ENCODE data around the gene FILIP1L. TPM values are rescaled to one million over a fixed set of nuclear protein-coding genes. Genes with fewer than 3 reads are reported as not detected.

The FILIP1L gene
- polyA plus RNA-seq, 1 donor (not counting 4 experiments of a cell fraction or from before 2014, with no cell fraction given) = 14.7 TPM

- Histone ChIP-seq H3K79me2 (ENCODE audit: control insufficient read depth, insufficient read depth, low read length) (no peaks in the 10 kb centered on the region), H3K9ac (ENCODE audit: control insufficient read depth, extremely low read depth, insufficient read depth, low read length) (no peak overlapping the region), H3K4me2 (ENCODE audit: control insufficient read depth, extremely low read depth, insufficient read depth, low read depth, low read length) (no peak overlapping the region), H3K4me1 (ENCODE audit: control insufficient read depth, extremely low read depth, insufficient read depth, low read length) (no peaks in the 10 kb centered on the region), H3K27ac (ENCODE audit: control insufficient read depth, insufficient read depth, low read length) (no peak overlapping the region), H3K4me3 (ENCODE audit: control insufficient read depth in 2 of 3, extremely low read depth in 1 of 3, insufficient read depth in 2 of 3, low read depth in 1 of 3, low read length in 3 of 3) (no peak overlapping the region), H4K20me1 (ENCODE audit: control insufficient read depth, extremely low read depth, insufficient read depth, low read length) (no peaks in the 10 kb centered on the region), H3K27me3 (ENCODE audit: control insufficient read depth, extremely low read depth, insufficient read depth, low read length) (no peaks in the 10 kb centered on the region), H3K9me1 (ENCODE audit: control insufficient read depth, extremely low read depth, insufficient read depth, low read length) (no peaks in the 10 kb centered on the region), H3K9me3 (ENCODE audit: control insufficient read depth, low read depth, low read length) (no peaks in the 10 kb centered on the region), H2AFZ (ENCODE audit: control insufficient read depth, low read length) (no peak overlapping the region), H3K36me3 (ENCODE audit: control insufficient read depth in 2 of 2, extremely low read depth in 1 of 2, insufficient read depth in 2 of 2, low read length in 2 of 2) (no peaks in the 10 kb centered on the region)
- dilution Hi-C loops (cut with MboI; ENCODE audit: extremely low pct_ligation_motif_present, low sequenced_read_pairs) = no loop called here
- no peak for DNase-seq (ENCODE audit: low read depth, low spot score)
- FAIRE-seq = no peak
- TF ChIP-seq CTCF (optimal IDR thresholded peaks at IDR 0.05 in 1 of 3, IDR thresholded peaks at IDR 0.05 in 1 of 3, conservative IDR thresholded peaks at IDR 0.05 in 1 of 3; ENCODE audit: extremely low read depth in 1 of 3, insufficient read depth in 2 of 3, low read length in 3 of 3) (no peak), EZH2 (IDR thresholded peaks at IDR 0.05; ENCODE audit: low read length) (no peak)
Observed at GRCh38 chr3:100123112-100123511, 8.8 kb upstream of the FILIP1L start.

DNA sequence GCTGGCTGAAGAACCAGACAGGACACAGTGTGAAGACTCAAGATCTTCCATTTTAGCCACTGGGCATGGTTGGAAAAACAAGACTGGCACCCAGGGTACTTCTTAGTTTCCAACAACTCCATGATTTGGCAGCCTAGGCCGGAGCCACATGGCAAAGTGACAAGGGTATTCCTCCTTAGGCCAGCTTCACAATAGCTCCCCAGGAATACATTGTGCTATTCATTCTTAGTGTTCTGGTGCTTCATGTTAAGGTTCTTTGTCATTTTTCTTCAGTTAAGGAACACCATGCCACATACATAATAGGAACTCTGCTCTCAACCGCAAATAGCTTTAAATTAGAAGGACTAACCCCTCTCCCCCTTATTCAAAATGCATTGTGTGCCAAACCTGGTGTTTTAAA lies 8.0 kb upstream of the FILIP1L start:
- DNase-seq (ENCODE audit: low read depth, low spot score) (no peak), FAIRE-seq (no peak)
- H3K4me3 ChIP-seq (ENCODE audit: control insufficient read depth in 2 of 3, extremely low read depth in 1 of 3, insufficient read depth in 2 of 3, low read depth in 1 of 3, low read length in 3 of 3) = no peak overlapping the region
- H3K27ac ChIP-seq (ENCODE audit: control insufficient read depth, insufficient read depth, low read length) = no peak overlapping the region
- H3K9me1 ChIP-seq (ENCODE audit: control insufficient read depth, extremely low read depth, insufficient read depth, low read length) = no peaks in the 10 kb centered on the region
- TF ChIP-seq EZH2 (IDR thresholded peaks at IDR 0.05; ENCODE audit: low read length) = no peak
- TF ChIP-seq CTCF (optimal IDR thresholded peaks at IDR 0.05 in 1 of 3, IDR thresholded peaks at IDR 0.05 in 1 of 3, conservative IDR thresholded peaks at IDR 0.05 in 1 of 3; ENCODE audit: extremely low read depth in 1 of 3, insufficient read depth in 2 of 3, low read length in 3 of 3) = no peak
- H3K79me2 ChIP-seq (ENCODE audit: control insufficient read depth, insufficient read depth, low read length) = no peaks in the 10 kb centered on the region
- H3K9ac ChIP-seq (ENCODE audit: control insufficient read depth, extremely low read depth, insufficient read depth, low read length) = no peak overlapping the region
- no peak overlapping the region for H2AFZ ChIP-seq (ENCODE audit: control insufficient read depth, low read length)
- no peaks in the 10 kb centered on the region for H4K20me1 ChIP-seq (ENCODE audit: control insufficient read depth, extremely low read depth, insufficient read depth, low read length)
- no peak overlapping the region for H3K4me2 ChIP-seq (ENCODE audit: control insufficient read depth, extremely low read depth, insufficient read depth, low read depth, low read length)
- H3K4me1 ChIP-seq (ENCODE audit: control insufficient read depth, extremely low read depth, insufficient read depth, low read length) = no peaks in the 10 kb centered on the region
- H3K36me3 ChIP-seq (ENCODE audit: control insufficient read depth in 2 of 2, extremely low read depth in 1 of 2, insufficient read depth in 2 of 2, low read length in 2 of 2) = no peaks in the 10 kb centered on the region
- H3K27me3 ChIP-seq (ENCODE audit: control insufficient read depth, extremely low read depth, insufficient read depth, low read length) = no peaks in the 10 kb centered on the region
- dilution Hi-C loops (cut with MboI; ENCODE audit: extremely low pct_ligation_motif_present, low sequenced_read_pairs) = no loop called here
- no peaks in the 10 kb centered on the region for H3K9me3 ChIP-seq (ENCODE audit: control insufficient read depth, low read depth, low read length)

Measured in keratinocyte (primary cell).